ACC112 (cell line): ENCODE results near the gene TIMM17B.

Experiments used
- H2AFZ ChIP-seq: fragments of 200-600 bp; sonication (generic); one replicate; pipeline ENCODE4 v1.6.0; 2017; ENCODE audit warnings: antibody characterized with exemption, low read length; ENCODE audit not compliant: unreplicated experiment
- H3K27ac ChIP-seq: fragments of 200-600 bp; sonication (generic); 2 replicates; pipeline ENCODE4 v1.5.1; 2014; ENCODE audit warnings: low read depth, mild to moderate bottlenecking, antibody characterized with exemption, low read length, moderate library complexity
- H3K27me3 ChIP-seq: fragments of 200-600 bp; sonication (generic); 2 replicates; pipeline ENCODE4 v1.6.1; 2014; ENCODE audit warnings: mild to moderate bottlenecking, antibody characterized with exemption, low read length, moderate library complexity, mixed read lengths; ENCODE audit not compliant: insufficient read depth
- H3K36me3 ChIP-seq: fragments of 200-600 bp; sonication (generic); 2 replicates; pipeline ENCODE4 v1.6.1; 2016; ENCODE audit warnings: mild to moderate bottlenecking, antibody characterized with exemption, low read length, moderate library complexity, mixed read lengths; ENCODE audit not compliant: insufficient read depth
- H3K4me1 ChIP-seq: fragments of 200-600 bp; sonication (generic); one replicate; pipeline ENCODE4 v1.6.1; 2016; ENCODE audit warnings: low read length, mixed read lengths; ENCODE audit not compliant: insufficient read depth, unreplicated experiment, control insufficient read depth
- H3K4me3 ChIP-seq: fragments of 200-600 bp; sonication (generic); 2 replicates; pipeline ENCODE4 v1.5.1; 2014; ENCODE audit warnings: mild to moderate bottlenecking, low read depth, low read length
- H3K79me2 ChIP-seq: fragments of 200-600 bp; sonication (generic); one replicate; pipeline ENCODE4 v1.6.0; 2016; ENCODE audit warnings: low read length; ENCODE audit not compliant: control insufficient read depth, unreplicated experiment, insufficient read depth

Gene TIMM17B

DNA sequence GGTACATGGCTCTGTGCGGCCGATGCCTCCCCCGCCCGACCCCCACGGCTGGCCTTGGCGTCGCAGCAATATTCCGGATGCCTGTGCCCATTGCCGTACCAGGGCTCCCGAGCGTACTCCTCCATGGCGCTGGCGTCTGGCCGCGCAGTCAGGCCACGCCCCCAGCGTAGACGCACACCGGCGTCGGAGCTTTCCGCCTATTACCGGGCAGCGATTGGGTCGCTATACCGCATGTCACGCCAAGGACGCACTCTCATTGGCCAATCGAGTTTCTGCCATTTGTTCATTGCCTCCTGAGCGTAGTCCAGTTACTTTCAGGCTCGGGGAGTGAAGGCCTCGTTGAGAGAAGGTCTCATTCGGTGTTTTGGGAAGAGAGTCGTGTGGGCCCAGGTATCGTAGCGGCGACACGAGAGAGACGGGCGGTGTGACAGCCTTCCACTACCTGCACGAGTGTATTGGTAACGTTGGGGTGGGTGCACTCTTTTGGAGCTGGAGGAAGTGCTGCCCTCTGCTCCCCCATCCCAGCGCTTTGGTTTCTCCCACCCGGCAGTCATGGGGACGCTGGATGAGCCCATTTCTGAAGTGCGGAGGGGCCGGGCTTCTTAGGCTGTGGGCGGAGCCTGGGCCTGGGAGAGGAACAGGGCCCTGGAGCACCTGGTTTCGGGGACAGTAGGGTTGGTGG, at the start of gene TIMM17B, which contains the start of gene PQBP1:
Gene TIMM17B, minus strand, starts transcription at position 144 of the 682 bp plus-strand sequence. Its CDS starts 19 bp downstream, at position 125.
Gene PQBP1, plus strand, starts transcription at position 306 of the 682 bp plus-strand sequence. CDS start 580 bp downstream, outside the sequence.
- peak within 1 kb of the TSS; percentile 93 for H3K27ac ChIP-seq
- peaks cover 33% of the 10 kb centered on the region for H3K79me2 ChIP-seq
- H2AFZ ChIP-seq: peak within 1 kb of the TSS; percentile 36
- peaks cover 3% of the 10 kb centered on the region for H3K4me1 ChIP-seq
- peak within 1 kb of the TSS; percentile 89 for H3K4me3 ChIP-seq
- no peaks in the 10 kb centered on the region for H3K27me3 ChIP-seq
- H3K36me3 ChIP-seq: no peaks in the 10 kb centered on the region

DNA sequence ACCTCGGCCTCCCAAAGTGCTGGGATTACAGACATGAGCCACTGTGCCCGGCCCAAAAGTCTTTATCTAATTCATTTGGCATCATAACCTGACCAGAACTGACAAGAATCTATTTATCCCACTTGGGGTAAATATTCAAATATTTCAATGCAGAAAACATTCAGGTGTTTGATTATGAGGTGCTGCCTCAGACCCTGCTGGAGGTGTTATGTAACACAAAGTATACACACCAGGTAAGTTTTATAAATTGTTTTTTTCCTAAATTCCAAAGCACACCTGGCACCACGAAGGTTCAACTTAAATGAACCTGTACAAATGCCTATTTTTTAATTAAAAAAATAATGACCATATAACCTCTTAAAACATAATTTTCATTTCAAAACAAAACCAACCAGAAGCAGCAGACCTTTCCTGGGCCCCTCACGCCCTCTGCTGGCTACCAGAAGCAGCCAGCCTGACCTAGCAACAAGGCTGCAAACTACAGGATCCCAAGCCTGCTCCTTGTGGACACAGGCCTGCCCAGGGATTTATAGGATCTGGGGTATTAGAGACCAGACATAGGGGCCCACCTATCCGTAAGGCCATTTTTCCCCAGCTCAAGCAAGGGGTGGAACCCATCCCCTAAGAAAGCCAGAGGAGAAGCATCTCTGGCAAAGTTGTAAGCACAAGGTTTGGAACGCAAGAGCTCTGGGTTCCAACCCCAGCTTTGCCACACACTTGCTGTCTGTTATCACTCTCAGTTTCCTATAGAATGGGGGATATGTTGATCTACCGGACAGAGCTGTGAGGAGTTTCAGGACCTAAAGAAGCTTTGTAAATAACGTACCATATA, 48.2 kb upstream of the TIMM17B start:
- Histone ChIP-seq H3K27ac (no peak overlapping the region), H3K4me1 (no peaks in the 10 kb centered on the region), H3K27me3 (no peaks in the 10 kb centered on the region), H2AFZ (no peak overlapping the region), H3K4me3 (no peak overlapping the region), H3K36me3 (no peaks in the 10 kb centered on the region), H3K79me2 (peaks cover 19% of the 10 kb centered on the region)

DNA sequence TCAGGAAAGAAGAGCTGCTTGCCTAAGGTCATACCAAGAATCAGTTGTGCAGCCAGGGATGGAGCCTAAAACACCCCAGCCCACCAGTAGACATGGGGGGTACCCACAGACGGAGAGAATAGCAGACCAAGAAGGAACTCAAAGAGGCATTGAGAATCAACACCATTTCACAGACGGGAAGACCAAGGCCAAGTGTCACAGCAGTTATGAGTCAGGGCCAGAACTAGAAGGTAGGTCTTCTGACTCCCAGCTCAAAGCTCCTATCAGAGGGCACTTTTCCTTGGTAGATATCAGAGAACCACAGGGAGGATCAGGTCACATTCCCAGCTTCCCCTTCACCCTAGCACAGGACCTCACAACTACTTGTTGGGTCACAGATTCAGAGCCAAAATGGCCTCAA, 45.3 kb upstream of the TIMM17B start:
- Histone ChIP-seq H3K79me2 (peaks cover 21% of the 10 kb centered on the region), H2AFZ (no peak overlapping the region), H3K27me3 (no peaks in the 10 kb centered on the region), H3K4me1 (no peaks in the 10 kb centered on the region), H3K4me3 (no peak overlapping the region), H3K36me3 (no peaks in the 10 kb centered on the region), H3K27ac (no peak overlapping the region)

DNA sequence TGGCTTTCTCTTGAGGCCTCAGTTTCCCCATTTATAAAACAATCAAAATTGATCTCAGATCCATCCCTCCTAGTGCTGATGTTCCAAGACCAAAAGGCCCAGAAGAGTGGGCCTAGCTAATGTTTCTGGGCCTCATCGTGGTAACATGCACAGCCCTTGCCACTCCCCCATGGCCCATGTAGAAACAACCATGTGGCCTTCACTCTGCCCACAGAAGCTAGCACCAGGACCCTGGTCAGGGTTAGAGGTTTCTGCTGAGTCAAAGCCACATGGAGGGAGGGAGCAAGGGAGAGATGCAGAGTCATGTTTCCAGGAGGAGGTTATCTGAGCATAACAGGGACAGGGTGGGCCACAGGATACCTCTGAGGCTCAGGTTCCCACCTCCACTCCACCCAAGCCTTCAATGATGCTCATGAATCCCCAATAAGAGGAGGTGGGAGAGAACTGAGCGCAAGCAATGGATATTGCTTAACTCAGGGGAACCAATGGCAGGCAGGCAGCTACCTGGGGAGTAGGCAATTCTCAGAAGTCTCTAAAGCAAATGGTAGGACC, 42.9 kb upstream of the TIMM17B start:
- no peaks in the 10 kb centered on the region for H3K4me1 ChIP-seq
- H2AFZ ChIP-seq: no peak overlapping the region
- no peak overlapping the region for H3K4me3 ChIP-seq
- H3K27me3 ChIP-seq: no peaks in the 10 kb centered on the region
- no peak overlapping the region for H3K27ac ChIP-seq
- H3K79me2 ChIP-seq: peaks cover 26% of the 10 kb centered on the region
- H3K36me3 ChIP-seq: no peaks in the 10 kb centered on the region

DNA sequence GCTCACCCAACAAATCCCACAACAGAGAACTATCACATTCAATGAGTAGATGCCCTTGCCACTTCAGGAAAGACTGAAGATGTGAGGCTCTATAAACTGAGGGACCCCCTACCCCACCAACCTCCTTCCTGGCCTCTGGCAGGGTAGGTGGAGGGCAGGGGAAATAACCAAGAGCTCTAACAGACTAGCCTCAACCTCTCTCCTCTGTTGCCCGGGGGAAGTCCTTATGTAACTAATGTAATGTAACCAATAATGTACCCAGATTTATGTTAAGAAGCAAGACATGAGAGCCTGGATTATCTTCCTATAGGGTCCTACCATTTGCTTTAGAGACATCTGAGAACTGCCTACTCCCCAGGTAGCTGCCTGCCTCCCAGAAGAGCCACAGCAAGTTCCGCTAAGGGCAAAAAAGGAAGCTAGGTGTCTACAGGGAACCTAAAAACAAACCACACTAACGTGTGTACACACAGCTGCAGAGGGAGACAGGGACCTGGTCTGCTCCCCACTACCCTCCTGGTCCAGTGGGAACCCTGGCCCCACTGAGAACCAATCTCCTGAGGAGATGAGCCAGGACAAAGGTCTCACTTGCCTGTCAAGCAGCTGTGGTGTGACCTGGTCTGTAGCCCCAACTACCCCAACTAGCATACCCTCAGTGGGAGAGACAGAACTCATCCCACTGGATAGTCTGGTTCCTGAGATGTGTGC, 42.1 kb upstream of the TIMM17B start:
- Histone ChIP-seq H2AFZ (no peak overlapping the region), H3K36me3 (0 out of 2 replicates have a peak, but pooled peaks cover under 1% of the 10 kb centered on the region), H3K79me2 (peaks cover 24% of the 10 kb centered on the region), H3K4me3 (no peak overlapping the region), H3K27ac (no peak overlapping the region), H3K27me3 (no peaks in the 10 kb centered on the region), H3K4me1 (no peaks in the 10 kb centered on the region)

DNA sequence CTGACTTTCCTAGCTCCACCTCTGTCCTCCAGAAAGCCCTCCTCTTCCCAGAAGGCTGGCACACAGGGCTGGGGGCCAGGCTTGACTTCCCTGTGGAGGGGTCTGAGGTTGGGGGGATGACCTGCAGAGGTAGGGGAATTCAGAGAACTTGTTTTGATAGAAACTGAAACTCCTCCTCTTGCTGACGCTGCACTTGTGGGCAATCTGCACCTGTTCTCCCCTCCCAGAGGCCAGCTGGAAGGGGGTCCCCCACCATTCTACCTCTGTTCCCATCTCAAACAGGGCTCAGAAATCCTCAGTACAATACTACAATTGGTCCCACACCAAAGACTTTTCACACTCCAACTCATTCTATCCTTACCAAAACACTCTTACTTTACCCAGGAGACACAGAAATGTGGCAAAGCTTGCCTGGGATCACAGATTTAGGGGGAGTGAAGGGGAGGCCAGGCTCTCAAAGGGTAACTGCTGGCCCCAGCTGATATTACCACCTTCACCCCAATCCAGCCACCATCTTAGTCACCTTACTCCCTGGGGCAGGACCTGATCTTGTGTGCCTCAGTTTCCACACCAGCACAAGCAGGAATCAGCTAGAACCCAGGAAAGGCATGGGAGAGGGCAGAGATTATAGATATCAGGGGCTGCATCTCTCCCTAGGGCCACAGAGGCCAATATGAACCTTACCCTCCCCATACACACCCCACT, 41.3 kb upstream of the TIMM17B start:
- Histone ChIP-seq H3K4me3 (no peak overlapping the region), H3K36me3 (0 out of 2 replicates have a peak, but pooled peaks cover 4% of the 10 kb centered on the region), H3K4me1 (no peaks in the 10 kb centered on the region), H3K27ac (no peak overlapping the region), H2AFZ (no peak overlapping the region), H3K79me2 (peaks cover 24% of the 10 kb centered on the region), H3K27me3 (no peaks in the 10 kb centered on the region)

DNA sequence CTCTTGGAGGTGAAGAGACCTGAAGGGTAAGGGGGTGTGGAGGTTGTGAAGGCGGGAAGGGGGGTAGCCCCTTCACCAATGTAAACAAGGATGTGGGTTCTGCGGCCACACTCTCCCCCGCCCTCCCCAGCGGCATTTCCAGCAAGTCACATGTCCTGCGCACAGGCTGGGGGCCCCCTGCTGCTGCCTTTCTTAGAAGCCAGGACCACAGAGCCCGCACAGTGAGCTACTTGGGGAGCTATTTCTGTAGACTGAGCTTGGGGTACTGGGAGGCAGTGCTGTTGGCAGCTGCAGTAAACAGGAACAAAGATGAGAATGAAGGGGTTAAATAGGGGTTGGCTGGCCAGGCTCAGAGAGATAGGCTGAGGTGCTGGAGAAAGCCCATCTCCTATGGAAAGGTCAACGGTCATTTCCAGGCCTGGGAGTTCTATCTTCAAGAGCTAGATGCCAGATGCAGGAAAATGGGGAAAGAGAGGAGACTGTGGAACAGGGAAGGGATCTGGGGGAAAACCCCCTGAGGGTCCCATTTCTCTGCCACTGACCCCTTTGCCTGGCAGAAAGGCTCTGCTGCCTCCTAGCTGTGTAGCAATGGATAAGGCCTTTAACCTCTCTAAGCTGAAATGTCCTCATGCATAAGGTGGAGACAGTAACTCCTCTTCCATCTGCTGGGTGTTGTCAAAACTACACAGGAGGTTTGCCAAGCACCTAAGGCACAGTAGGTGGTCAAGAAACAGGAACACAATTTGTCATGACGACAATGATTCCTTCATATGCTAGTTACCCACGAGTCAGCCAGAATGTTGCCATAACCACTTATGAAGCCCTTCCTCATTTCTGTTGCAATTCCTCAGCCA, 39.7 kb upstream of the TIMM17B start:
- no peaks in the 10 kb centered on the region for H3K27me3 ChIP-seq
- H3K36me3 ChIP-seq: 0 out of 2 replicates have a peak, but pooled peaks cover 4% of the 10 kb centered on the region
- peaks cover 23% of the 10 kb centered on the region for H3K79me2 ChIP-seq
- no peak overlapping the region for H3K27ac ChIP-seq
- H3K4me3 ChIP-seq: no peak overlapping the region
- no peaks in the 10 kb centered on the region for H3K4me1 ChIP-seq
- no peak overlapping the region for H2AFZ ChIP-seq

DNA sequence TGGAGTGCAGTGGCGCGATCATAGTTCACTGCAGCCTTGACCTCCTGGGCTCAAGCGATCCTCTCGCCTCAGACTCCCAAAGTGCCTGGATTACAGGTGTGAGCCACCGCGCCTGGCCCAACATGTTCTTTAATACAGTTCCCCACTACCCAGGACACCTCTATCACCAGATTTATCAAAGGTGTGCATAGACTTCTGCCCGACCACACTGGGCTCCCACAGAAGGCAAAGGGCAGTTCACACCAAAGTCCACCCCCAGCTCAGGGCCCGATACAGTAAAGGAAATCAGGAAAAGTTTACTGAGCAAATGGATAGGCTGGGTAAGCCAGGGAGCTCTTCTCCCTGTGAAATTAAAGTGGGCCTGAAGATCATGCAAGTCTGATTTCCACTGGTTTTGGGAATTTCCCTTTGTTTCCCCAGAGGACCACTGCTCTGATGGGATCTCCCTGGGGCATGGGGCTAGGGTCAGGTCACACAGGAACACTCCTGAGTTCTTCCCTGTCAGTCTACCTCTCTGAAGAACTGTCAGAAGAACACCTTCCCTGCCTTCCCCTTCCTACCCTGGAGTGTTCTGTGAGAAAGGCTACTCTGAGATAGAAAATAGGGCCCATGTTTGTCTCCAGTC, 39.0 kb upstream of the TIMM17B start:
- Histone ChIP-seq H3K36me3 (0 out of 2 replicates have a peak, but pooled peaks cover 4% of the 10 kb centered on the region), H3K79me2 (peaks cover 18% of the 10 kb centered on the region), H2AFZ (no peak overlapping the region), H3K27ac (no peak overlapping the region), H3K4me1 (no peaks in the 10 kb centered on the region), H3K27me3 (no peaks in the 10 kb centered on the region), H3K4me3 (no peak overlapping the region)

DNA sequence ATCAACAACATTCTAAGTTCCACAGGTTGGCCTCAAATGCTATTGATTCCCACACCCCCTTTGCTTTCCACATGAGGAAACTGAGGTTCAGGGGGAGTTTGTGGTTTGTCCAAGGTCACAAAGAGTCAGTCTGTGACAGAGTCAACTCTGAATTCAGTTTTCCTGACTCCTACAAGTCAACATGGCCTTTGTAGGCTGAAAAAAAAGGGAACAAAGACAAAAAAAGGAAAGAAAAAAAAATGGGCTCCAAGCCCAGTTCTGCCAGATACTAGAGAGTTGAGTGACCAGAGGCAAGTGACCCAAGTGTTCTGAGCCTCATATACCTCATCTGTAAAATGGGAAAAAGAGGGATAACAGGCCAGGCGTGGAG, 37.7 kb upstream of the TIMM17B start:
- no peak overlapping the region for H3K4me3 ChIP-seq
- 0 out of 2 replicates have a peak, but pooled peaks cover 4% of the 10 kb centered on the region for H3K36me3 ChIP-seq
- no peaks in the 10 kb centered on the region for H3K4me1 ChIP-seq
- no peak overlapping the region for H2AFZ ChIP-seq
- H3K27ac ChIP-seq: no peak overlapping the region
- H3K27me3 ChIP-seq: no peaks in the 10 kb centered on the region
- peaks cover 15% of the 10 kb centered on the region for H3K79me2 ChIP-seq
